NCI-H1048 (cell line): ENCODE measurements around the gene NSMF.

Experiments
- DNase-seq: peaks from one replicate; lab custom pipeline; 2025; lab: John Stamatoyannopoulos, UW

The NSMF gene

DNA sequence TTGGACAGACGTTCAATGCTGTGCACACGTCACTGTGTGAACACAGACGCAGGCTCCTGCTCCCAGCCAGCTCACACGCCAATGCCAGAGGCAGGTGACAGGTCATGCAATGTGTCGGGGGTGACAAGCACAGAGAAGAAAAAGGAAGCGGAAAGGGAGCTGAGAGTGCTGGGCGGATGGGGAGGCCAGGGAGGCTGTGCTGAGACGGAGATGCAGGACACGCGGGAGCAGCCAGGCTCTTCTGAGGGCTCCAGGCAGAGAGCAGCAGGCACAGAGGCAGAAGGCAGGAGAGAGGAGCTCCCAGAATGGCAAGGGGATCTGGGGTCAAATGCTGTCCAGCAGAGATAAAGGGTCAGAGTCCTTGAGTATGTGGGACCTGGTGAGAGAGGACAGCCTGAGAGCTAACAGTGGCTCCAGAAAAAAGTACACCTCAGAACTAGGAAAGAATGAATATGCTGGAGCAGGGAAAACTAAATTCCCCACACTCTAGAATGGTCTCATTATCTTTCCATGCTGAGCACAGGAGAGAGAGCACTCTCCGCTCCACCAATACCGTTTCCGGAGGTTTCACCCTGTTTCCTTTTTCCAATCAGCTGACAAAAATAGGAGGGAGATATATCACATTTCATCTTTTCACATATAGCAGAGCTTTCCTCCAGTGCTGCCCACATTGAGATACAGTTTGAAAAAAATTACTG lies 32.8 kb upstream of the NSMF start:
- DNase-seq, result no peak

DNA sequence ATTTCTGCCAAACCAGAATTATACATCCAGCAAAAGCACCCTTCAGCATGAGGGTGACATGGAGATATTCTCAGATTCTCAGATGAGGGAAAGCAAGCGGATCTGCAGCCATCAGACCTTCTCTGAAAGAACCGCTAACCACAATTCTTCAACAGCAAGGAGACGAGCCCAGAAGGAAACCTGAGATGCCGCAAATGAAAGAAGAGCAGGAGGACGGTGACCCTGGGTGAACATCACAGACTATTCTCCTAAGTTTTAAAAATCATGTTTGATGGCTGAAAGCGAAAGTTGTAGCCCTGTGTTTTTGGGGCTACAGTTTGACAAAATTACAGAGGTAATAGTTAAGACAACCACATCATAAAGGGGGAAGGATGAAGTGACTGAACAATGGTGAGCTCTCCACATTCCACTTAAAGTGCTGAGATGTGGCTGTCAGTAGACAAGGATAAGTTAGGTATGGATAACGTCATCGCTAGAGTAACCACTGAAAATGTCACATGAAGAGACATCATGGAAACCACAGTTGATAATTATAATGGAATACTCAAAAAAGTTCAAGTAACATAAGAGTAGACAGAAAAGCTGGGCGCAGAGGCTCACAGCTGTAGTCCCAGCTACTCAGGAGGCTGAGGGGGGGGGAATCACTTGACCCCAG lies 31.5 kb upstream of the NSMF start:
- no peak for DNase-seq

DNA sequence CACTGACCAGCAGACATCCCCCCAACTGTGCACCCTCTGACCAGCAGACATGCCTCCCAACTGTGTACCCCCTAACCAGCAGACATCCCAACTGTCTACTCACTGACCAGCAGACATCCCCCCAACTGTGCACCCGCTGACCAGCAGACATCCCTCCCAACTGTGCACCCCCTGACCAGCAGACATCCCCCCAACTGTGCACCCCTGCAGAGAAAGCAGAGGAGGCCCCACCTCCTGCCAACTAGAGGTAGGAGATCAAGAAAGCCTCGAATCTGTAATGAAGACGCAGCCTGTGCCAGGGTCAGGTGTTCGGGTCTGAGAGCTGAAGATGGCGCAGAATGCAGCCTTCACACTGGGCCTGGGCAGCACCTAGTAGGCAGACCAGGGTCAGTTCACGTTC lies 29.8 kb upstream of the NSMF start:
- DNase-seq, result no peak

DNA sequence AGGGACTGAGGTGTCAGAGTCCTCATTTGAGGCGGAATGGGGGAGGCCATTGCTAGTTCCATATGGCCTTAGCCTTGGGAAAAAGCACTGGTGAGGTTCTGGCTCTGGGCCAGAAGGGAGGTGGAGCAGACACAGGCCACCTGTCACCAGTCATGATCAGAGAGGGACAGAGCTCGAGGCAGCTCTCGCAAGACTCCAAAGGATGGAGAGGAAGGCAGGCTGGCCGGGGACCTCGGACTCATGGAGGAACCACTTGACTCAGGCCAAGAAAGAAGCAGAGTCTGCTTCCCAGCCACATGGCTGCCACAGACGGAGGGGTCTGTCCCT lies 29.2 kb upstream of the NSMF start:
- no peak for DNase-seq

DNA sequence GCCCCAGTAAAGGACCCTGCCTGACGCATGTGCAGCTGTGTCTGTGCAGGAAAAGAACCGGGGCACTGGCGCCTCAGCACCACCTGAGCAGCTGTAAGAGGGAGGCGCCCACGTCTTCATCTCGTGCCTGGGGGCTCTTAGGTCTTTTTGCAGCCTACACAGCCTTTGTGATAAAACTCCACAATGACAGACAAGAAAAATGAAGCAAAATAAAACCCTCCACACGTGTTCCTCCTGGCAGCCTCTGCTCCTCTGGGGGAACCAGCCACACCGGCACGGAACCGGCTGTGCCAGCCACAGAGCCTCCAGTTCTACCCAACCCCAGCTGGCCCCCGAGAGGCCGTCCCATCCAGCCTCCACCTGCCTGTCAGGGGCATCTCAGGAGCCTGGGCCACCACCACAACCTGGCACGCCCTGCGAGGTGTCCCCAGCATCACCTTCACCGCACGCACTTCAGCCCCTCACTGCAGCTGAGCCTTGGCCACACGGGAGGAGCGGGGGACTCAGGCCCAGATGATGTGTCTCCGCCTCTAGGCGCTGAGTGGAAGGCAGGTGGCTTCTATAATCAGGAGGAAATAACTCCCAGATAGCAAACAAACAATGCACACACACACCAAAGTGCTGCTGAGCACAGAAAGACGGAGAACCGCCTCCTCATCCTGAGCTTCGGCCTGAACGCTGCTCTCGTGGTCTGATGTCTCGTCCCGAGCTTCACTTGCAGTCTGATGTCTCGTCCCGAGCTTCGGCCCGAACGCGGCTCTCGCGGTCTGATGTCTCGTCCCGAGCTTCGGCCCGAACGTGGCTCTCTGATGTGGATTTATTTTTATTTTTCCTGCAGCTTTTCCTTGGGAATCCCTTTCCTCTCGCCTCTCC lies 28.6 kb upstream of the NSMF start:
- DNase-seq, result no peak

DNA sequence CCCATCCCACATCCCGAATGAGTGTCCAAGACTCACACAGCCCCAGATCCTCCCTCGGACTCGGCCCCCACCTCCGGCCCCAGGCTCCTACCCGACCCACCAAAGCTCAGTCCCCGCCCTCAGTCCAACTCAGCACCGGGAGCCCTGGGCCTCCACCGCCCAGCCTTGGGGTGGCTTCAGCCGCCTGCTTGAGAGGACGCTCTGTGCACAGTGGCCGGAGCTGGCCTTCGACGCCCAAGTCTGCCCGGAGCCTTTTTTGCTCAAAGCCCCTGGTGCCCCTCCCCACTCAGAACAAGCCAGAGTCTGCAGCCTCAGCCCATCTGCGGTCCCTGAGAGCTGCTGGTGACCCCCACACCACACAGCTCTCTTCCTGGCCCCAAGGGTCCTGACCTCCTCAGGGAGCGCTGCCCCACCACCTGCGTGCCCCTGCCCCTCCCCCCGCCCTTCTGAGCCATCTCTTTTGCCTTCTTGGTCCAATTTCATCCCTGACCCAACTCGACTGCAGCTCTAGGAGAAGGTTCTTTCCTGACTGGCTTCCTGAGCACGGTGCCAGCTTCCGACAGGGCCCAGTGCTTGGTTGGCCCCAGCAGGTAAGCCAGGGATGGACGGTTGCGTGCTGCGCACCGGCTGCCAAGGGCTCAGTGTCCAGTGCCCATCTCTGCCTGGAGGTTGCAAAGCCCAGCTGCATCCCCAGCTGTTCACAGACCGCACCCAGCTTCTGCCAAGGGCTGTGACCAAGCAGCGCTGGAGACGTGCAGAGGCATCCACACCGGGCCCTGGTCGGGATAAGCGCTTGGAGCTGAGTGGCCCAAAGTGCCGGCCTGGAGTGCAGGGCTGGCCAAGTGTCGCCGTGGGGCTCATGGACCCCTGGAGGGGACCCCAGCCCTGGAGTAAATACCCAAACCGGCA lies 27.7 kb upstream of the NSMF start:
- DNase-seq, result no peak

DNA sequence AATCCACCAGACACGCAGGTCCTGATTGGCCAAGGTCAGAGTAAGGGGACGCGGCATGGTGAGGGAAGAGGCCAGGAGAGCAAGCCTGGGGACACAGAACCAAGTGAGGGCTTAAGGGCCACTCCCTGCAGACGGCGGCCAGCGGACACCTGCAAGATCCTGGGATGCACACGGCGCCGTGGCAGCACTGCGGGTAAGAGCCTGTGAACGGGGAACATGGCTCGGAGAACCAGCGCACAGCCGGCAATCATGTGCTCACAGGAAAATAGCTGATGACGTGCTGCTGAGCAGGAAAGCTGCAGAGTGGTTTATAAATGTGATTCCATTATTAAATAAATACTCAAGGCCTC lies 27.0 kb upstream of the NSMF start:
- DNase-seq, result no peak

DNA sequence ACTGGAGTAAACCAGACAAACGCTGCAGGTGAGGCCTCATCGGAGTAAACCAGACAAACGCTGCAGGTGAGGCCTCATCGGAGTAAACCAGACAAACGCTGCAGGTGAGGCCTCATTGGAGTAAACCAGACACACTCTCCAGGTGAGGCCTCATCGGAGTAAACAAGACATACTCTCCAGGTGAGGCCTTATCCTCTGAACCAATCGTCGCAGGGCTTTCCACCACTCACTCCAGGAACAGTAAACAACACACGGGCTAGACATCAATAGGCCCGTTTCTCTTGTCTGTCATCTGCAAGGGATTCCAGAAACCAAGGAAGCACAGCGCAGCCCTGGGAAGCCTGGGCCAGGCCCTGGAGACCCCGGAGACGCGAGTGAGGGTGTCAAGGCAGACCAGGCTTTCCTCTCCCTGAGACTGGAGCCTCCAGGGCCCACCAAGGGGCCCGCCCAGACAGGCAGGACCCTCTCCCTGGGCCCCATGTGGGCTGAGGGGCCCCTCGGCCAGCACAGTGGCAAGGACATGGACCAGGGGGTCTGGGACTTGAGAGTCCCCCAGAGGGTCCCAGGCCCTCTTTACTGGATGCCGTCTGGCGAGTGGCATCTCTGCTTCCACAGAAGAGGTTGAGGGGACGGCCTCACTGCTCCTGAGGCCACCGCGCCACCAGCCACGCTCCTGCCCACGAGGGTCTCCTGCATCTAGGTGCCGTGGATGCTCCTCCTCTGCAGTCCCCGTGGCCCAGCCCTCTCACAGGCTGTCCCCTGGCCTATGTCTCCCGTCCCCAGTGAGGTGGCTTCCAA lies 26.4 kb upstream of the NSMF start:
- no peak for DNase-seq

DNA sequence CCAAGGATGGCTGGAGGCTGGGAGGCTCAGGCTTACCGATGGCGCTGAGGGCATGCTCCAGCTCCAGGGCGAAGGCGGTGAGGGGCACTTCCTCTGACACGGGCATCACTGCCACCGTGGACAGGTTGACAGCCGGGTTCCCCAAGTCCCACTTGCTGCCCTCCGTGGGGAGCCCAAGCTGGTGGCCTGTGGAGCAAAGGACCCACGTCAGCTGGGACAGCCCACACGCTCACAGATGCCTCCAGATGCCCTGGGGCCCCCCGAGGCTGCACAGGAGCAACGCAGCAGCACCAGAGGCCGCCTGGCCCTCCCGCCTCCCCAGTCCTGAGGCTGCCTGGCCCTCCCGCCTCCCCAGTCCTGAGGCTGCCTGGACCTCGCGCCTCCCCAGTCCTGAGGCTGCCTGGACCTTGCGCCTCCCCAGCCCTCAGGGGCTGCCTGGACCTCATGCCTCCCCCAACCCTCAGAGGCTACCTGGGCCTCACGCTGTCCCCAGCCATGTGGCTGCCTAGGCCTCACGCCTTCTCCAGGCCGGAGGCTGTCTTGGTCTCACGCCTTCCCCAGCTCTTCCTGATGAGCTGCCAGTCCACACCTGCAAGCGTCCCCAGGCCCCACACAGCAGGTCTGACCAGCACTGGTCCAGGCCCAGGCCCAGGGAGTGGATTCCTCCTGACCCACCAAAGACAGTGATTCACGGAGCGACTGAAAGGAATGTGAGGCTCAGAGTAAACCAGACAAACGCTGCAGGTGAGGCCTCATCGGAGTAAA lies 25.6 kb upstream of the NSMF start:
- DNase-seq, result no peak

DNA sequence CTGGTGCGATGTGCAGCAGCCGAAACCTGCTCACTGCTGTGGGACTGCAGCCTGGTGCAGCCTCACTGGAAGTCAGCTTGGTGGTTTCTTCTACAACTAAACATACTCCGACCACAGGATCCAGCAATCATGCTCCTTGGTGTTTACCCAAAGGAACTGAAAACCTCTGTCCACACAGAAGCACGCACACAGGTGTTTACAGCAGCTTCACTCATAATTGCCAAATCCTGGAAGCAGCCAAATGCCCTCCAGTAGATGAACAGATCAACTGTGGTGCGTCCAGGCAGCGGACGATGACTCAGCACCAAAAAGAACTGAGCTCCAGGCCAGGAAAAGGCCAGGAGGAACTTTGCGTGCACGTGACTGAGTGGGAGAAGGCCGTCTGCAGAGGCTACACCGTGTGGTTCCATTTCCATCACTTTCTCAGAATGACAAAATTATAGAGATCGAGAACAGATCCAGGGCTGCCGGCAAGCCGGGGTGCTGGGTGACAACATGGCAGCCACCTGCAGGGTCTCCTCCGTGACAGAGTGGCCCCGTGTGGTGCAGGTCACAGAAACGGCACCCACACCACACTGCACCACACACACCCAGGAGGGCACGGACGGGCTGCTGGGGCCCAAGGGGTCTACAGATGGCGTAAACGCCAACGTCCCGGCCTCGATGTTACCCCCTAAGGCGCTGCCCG lies 23.1 kb upstream of the NSMF start:
- DNase-seq, result no peak

DNA sequence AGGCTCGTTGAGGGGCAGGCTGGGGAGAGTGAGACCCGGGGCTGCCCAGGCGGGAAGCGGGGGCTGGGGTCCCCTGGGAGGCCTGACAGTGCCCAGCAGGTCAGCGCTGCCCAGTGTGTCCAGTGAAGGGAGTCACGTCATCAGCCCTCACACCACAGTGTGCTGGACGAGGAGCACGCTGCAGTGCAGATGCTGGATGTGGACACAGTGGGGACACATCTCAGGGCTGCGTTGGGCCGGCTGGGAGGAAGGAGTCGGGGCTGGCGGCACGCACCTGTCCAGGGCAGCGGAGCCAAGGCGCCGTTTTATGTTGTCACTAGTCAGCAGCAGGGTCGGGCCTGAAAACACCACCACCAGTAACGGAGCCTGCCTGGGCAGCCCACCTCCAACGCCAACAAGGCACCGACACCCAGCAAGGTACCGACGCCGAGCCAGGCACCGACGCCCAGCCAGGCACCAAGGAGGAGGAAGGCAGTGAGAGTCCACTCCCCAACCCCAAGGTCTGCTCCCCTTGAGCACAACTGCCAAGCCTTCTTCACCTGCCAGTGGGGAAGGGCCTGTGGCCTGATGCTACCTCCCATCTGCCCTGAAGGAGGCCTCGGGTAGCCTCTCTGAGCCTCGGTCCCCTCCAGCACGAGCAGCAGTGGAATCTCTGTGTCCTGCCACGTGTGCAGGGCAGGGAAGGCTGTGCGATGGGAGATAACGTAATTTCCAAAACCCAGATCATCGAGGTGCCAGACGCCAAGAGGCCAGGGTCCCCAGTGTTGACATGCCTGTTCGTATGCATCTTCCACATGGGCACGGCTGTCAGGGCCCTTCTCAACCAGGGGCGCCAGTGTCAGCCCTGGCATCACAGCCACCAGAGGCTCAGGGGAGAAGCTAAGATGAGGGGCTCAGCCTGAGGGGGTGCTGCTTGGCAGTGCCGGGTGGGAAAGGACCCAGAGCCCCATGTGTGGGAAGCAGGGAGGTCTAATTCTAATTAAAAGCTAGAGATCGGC lies 21.9 kb upstream of the NSMF start:
- no peak for DNase-seq

DNA sequence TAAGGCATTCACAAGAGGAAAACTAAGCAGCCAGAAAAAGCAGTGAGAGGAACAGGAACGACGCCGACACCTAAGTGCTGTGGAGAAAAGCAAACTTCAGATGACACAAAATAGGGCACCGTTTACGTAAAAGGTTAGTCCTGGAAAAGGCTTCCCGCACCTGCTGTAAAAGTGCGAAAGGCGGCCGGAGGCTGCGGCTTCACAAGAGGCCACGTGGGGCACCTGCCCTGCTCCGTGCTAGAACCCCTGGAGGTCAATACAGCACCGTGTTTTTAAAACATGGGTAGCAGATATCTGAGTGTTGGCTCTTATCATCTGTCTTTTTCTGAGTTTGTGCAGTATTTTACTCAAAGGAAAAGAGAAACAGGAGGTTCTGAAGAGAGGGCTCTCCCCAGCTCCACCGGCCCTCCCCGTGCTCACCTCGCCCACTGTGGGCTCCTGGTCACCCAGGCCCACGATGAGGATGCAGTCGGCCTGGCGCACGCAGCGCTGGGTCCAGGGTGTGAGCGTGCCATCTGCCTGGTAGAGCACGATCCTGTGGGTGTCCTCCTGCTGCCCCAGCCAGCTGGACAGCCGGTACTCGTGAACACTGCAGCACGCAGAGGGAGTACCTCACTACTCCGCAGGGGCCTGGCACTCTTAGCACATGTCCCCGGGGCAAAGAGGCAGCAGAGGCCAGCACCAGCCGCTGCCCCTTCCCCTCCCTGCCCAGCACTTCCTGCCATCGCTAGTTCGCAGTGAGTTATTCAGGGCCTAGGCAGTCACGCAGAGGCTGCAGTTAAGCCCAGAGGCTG lies 21.0 kb upstream of the NSMF start:
- DNase-seq, result no peak

DNA sequence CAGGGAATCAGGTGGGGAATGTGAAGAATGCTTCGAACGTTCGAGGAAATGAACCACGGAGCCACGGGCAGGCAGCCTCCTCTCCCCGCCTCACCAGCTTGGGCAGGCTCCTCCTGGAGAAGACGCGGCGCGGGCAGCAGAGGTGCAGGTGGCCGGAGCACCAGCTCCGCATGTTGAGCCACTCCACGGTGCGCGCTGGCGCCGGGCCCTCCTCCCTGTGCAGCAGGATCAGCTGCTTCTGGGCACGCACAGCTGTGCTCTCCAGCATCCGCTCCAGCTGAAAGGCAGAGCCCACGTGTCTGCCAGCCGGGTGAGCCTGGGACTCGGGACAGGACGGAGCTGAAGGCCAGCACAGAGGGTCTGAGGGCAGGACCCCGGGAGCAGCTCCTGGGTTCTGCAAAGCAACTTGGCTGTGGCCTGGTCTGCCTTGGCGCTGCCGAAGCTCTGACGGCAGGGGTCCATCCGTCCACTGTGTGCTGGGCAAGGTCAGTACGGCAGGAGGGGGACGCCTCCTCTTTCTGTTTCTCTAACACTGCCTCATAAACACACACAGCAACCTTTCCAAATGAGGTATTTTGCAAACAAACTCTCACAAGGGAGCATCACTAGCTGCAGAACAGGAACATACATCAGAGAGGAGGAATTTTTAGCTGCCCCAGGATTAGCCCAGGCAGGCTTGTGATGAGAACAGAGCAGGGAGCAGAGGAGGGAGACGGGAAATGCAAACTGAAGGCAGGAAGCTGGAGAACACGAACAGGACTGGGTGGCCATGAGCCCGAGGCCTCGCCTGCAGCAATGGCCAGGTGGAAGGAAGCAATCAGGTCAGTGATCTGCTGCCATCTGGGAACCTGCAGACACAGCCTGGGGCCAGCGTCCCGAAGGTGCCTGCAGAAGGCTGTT lies 20.1 kb upstream of the NSMF start:
- DNase-seq, result no peak

DNA sequence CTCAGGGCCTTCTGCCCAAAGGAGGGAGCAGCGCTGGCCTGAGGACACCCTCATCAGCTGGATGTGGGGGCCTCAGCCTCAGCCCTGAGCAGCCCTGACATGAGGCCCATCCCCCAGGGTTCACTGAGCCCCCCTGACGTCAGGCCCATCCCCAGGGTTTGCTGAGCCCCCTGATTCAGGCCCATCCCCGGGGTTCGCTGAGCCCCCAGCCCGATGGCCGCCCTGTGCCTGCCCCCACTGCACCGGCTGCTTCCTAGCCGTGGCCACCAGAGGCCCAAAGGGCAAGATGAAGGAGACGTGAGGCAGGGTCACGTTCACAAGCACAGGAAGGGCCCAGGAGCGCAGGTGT lies 19.5 kb upstream of the NSMF start:
- DNase-seq, result no peak

DNA sequence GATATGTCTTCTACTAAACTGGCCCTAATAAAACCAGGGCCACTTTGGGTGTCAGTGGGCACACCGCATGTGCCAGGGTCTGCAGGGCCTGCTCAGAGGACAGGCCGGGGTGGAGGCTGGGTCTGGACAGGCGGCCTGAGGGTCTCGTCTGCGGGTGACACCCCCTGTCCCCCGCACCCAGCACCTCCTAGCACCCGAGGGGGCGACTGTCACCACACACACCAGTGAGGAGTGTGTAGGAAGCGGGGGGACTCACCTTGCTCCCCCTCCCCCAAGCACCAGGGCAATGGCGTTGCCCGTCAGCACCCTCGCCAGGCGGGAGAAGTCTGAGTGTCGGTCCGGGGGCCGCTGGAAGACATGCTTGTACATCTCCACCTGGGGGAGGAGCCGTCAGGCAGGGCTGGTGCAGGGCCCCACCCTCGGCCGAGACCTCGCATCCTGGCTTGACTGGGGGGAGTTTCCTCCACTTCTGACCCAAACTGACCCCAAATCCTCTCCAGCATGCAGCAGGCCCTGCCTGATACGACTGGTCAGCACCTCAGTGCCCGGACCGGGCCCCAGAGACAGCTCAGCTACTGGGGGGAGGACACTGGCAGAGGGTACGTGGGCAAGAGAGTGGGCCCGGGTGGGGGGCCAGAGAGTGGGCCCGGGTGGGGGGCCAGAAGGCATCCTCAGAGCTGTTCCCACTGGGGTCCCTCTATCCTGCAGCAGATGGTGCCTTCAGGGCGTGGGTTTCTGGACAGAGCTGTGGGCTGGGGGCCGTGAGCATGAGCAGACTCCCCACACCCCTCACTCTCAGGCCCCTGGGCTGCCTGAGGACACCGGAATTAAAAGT lies 18.9 kb upstream of the NSMF start:
- DNase-seq, result no peak

DNA sequence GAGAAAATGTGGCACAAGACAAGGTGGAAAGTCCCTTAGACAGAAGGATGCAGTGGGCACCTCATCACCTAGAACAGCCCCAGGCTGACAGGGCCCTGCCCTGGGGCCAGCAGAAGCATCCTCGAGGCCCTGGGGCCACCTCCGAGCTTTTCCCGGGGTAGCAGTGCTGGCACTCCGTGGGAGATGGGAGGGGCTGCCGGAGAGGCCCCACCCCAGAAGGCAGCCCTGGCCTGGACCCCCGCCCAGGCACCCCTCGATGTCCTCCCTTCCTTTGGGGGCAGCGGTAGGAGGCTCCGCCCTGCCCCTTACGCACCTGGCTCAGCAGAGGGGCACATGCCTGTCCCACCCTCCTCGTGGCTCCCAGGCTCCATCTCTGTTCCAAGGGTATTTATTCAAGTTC lies 17.7 kb upstream of the NSMF start:
- DNase-seq, result no peak
